AG20443 (cell line): ENCODE measurements around the gene DOCK1.

Experiments
- DNase-seq: peaks from one replicate; pipeline ENCODE4 v3.0.0; 2012; ENCODE audit warnings: low spot score, mixed read lengths

DOCK1 gene

DNA sequence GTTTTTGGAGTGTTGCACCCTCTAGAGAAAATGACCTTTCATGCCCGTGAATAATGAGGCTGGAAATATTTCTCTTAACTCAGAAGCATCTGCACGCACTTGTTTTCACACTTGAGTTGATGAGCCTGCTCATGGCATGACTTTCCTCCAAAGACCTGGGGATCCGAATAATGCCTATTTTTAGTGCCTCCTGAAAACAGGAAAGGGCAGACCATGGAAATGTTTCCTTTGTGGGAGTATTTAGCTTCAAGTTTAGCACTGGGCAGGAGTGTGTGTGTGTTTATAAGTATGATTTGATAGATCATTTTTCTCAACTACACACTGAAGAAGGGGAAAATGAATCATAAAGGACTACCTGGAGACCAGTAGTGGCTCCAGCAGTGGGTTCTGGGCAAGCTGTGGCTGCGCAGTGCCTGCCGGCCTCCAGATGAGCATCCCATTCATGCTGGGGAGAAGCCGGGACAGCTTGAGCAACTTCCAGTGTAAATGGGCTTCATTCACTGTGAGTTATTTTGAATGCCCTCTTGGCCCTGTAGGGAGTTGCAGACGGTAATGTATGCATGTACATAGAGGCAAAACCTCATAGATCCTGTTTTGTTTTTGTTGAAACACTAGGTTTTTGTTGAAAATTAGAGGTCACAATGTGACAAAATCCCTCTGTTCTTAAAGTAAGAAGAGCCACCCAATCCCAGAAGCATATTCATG lies 408.9 kb downstream of the DOCK1 start:
- DNase-seq, result no peak

DNA sequence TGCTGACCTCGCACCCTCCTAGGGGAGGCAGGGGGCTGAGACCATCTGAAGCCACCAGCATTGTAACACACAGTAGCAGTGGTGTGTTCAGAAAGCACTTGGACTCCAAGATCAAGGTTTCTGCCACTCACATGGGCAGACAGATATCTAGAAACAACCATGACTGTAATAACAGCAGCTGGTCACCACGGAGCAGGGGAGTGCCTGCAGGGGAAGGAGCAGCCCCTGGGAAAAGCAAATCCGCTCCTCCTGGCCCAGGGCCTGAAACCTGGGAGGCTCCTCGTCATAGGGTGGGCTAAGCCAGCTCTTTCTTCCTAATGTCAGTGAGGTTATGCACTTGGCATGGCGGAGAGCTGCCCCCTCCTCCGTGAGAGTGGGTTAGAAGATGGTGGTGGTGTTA lies 409.6 kb downstream of the DOCK1 start:
- DNase-seq, result no peak

DNA sequence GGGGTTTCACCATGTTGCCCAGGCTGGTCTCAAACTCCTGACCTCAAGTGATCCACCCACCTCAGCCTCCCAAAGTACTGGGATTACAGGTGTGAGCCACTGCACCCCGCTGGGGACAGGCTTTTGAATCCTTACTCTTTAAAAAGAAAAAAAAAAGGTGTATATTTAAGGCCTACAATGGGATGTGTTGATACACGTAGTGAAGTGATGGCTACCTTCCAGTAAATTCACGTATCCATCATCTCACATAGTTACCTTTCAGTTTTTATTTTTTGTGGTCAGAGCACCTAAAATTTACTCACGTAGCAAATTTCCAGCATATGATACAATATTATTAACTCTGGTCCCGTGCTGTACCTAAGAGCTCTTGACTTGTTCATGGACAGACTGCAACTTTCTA lies 410.7 kb downstream of the DOCK1 start:
- DNase-seq, result no peak

DNA sequence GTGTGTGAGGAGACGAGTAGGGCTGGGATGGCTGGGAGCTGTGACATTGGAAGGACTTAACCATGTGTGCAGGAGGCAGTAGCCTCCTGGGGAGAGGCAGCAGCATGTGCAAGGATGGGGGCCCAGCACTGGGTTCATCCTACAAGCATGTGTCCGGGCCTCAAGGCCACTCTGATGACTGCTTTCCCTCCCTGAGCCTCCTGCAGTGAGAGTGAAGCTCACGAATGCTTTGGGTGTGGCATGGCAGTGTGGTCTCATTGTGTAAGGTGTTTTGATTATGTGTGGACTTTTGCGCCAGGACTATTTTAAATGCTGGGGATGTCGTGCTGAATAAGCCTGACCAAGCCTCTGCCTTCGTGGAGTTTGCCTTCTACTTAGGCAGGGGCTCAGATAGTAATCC lies 413.2 kb downstream of the DOCK1 start:
- no peak for DNase-seq

DNA sequence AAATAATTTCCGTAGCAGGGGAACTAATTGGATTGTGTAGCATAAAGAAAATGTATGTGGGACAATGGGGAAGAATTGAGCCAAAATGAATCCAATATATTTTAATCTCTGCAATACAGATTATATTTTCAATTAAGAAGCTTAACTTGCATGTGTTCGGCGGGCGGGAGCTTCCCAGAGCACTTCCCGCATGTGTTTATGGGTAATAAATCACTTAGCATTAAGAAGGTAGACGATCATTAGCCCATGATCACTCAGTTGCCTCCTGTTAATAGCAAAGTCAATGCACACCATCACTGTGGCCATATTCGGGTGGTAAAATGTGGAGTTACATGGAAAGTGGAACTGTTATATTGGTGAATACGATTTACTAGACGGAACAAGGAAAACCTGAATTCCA lies 414.0 kb downstream of the DOCK1 start:
- no peak for DNase-seq

DNA sequence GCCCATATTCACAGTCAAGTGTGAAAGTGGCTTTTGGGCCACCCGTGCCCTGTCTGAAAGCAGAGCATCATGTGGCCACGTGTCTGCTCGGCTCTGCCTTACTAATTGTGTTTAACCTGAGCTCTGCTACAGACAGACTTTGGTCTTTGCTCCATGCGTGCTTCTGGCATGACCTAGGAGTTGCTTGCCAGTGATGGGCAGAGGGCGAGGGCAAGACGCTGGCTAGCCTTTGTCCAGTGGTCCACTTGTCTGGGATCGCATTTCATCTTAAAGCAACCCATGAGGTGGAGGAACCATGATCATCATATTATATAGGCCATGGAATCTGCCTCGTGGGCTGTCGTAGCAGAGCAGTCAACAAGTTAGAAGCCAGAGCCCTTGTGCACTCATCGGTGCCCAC lies 414.5 kb downstream of the DOCK1 start:
- DNase-seq, result no peak

DNA sequence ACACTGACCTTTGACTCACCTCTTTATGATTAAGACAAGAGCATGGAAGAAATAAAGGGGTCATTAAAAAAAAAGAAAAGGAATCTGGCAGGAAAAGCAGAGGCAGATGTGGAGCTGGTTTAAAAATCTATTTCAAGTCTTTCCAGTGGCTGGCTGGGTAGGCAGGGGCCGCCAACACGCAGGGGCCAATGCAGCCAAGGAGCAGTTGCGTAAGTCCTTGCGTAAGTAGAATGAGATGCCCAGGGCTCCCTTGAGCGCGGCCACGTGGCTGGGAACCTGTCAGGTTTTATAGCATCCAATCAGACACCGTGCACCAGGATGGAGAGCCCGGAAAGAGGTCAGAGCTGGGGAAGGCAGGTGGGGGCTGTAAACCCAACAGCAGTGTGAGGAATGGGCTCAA lies 414.9 kb downstream of the DOCK1 start:
- peak; percentile 45 for DNase-seq

DNA sequence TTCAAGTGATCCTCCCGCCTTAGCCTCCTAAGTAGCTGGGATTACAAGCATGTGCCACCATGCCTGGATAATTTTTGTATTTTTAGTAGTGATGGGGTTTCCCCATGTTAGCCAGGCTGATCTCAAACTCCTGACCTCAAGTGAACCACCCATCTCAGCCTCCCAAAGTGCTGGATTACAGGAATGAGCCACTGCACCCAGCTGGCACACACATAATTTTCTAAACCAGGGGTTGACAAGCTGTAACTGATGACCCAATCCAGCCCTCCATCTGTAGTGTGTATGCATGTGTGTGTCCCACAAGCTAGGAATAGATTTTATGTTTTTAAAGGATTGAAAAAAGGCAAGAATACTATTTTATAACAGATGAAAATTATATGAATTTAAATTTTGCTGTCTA lies 417.1 kb downstream of the DOCK1 start:
- no peak for DNase-seq

DNA sequence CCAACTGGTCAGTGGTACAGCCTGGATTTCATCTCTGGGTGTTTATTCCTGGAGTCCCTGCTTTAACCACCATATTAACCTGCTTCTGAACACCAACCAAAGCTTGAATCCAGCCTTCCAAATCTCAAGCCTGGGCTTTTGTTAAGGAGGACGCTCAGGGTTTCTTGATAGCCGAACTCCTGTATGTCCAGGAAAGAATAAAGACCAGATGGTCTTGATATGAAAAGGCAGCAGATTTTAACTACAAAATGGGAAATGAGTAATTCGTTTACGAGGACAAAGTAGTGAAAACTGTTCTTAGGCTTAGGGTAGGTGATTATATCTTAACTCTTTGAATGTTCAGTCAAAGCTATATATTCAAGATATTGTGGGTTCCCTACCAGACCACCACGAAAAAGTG lies 420.3 kb downstream of the DOCK1 start:
- no peak for DNase-seq

DNA sequence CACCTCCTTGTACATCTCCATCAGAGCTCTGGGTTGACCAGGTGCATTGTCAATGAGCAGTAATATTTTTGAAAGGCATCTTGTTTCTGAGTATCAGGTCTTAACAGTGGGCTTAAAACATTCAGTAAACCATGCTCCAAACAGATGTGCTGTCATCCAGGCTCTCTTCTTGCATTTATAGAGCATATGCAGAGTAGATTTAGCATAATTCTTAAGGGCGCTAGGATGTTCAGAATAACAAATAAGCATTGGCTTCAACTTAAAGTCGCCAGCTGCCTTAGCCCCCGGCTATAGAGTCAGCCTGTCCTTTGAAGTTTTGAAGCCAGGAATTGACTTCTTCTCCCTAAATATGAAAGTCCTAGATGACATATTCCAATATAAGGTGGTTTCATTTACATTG lies 421.7 kb downstream of the DOCK1 start:
- DNase-seq, result no peak

DNA sequence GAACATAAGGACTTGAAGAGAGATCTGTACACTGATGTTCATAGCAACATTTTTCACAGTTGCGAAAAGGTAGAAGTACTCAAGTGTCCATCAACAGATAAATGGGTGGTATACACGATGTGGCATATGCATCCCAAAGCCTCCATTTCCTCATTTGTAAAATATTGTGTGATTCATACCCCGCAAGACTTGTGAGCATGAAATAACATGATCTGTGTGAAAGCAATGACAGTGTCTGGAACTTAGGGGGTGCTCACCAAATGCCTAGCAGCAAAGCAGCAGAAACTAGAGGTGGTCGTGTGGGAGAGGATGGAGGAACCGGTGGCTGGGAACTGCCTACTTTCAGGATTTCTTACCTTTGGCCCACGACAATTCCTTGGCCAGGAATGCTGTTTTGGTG lies 426.5 kb downstream of the DOCK1 start:
- DNase-seq, result no peak

DNA sequence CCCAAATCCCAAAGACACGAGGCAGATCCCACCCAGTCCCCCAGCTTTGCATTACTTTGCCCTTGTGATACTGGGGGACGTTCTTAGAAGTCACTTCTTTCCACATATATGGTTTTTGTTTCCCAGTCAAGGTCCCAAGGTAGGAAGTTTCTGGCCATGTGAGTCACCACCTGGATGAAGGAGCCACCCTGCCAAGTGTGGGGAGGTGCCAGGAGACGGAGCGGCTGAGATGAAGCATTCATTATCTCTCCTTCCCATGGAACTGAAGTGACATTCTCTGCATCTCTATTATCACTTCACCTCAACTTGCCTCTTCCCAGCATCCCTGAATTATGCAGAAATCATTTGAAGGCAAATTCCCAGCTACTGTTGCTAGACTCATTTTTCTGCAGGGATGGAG lies 427.4 kb downstream of the DOCK1 start:
- DNase-seq, result no peak

DNA sequence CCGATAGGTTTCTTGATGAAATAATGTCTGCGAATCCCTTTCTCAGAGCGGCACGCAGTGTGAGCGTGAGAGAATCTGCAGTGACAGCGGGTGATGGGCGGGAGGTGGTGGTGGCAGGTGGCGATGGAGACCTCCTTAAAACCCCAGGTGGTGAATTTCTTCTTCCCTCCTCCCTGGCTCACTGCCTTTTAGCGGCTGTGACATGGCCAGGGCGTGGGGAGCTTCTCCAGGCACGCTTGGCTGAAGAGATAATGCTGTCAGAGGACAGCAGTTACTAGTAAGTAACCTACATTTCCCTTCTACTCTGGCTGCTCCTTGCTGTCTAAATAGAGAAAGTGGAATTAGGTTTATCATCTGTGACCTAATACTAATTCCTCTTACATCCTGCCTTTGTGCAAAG lies 432.6 kb downstream of the DOCK1 start:
- DNase-seq, result no peak

DNA sequence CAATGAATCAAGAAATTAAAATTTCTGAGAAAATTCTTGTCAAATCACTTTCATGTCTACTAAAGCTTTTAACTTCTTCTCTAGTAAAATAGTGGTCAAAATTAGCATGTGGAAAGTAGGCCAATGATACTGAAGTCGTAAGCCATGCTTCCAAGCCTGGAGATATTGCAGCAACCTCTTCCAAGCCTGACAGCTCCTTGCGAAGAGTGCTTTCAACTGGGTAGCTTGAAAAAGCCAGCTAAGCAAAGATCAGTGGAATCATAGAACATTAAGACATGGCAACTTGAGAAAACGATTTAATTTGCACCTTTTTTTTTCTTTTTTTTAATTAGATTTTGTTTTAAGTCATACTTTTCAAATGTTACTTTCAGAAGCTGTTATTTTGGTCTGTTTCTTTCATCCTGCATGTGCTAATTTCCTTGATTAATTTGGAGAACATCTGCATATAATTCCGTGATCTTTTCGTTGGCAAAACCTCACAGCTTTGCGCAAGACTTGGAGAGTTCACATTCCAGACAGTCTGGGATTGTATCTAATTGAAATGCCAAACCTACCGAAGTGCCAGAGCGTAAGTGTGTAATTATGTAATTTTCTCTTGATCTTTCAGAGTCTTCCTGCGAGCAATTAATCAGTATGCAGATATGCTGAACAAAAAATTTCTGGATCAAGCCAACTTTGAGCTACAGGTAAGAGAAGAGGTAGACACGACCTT lies 433.3 kb downstream of the DOCK1 start:
- peak; percentile 67 for DNase-seq

DNA sequence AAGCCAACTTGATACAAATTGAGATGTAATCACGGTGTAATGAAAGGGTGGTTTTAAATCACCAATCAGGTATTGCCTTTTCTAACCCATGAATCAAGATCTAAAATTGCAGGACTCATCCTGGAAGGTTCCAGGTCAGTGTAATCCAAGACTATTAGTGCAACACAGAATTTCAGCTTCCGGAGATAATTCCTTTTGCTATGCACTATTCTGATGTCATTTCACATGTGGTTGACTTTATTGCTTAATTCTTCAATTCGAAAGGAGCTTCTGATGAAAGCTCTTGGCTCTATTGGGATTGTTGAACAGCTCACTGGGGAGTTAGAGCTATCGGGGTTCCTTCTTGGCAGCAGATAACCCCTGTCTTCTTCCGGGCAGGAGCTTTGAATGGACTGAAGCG lies 438.6 kb downstream of the DOCK1 start:
- peak; percentile 35 for DNase-seq

DNA sequence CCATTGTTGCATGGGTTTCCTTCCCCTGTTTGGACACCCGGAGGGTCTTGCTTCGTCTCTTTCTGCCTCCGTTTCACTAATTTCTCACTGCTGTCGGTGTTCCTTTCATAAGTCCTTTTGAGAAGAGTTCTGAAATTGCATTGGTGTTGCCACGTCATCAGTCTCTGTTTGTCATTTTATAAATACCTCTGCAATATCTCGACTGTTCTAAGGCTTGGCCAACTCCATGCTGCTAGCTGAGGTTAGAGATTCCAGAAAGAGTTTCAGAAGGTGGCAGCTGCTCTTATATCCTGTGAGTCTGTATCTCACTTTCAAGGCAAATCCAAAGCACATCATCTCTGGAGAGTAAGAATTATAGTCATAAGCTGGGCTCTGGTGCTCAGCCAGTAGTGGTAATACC lies 439.1 kb downstream of the DOCK1 start:
- no peak for DNase-seq

DNA sequence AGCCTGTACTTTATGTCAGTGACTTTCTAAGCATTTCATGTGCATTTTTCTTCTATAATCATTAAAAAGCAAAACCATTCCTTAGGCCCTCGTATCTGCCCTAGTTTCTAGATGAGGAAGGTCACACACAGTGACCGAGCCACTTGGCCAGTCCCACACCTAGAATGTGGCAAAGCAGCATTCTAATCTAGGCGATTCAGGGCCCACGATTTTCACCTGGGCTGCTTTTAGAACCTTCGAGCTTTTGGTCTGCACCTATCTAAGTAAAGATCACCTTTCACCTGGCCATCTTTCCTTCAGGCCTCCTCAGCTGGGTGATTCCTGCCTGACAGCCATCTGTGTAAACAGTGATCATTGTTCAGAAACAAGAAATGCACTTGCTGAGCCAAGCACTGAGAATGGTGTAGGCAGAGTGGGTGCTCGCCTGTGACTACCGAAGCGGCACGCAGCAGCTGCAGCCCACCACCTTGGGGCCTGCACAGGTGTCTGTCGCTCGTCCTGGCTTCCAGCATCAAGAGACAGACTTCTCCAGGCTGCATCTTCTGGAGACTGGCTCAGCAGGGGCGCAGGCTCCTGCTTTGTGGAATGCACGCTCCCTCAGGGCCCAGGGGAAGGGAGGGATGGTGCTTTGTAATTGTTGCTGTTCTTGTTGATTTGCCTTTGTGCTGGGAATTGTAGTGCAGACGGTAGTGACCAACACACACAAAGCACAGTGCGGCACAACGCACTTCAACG lies 440.2 kb downstream of the DOCK1 start:
- DNase-seq, result no peak

DNA sequence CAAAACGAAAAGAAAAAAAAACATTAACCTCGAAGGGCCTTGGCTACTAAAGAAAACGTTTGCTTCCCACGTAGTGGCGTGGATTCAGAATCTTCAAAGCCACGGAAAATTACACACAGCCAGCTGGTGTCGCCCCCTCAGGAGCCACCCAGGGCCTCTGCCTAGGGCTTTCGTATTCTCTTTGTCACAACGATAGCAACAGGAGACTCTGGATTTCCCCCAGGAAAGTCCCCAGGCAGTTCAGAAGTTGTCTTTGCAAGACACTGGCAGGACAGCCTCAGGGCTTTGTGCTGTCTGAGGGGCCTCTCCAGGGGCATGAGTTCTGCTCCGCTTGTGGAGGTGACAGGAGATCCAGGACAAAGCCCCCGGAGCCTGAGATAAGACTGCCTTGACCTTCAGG lies 441.4 kb downstream of the DOCK1 start:
- no peak for DNase-seq

DNA sequence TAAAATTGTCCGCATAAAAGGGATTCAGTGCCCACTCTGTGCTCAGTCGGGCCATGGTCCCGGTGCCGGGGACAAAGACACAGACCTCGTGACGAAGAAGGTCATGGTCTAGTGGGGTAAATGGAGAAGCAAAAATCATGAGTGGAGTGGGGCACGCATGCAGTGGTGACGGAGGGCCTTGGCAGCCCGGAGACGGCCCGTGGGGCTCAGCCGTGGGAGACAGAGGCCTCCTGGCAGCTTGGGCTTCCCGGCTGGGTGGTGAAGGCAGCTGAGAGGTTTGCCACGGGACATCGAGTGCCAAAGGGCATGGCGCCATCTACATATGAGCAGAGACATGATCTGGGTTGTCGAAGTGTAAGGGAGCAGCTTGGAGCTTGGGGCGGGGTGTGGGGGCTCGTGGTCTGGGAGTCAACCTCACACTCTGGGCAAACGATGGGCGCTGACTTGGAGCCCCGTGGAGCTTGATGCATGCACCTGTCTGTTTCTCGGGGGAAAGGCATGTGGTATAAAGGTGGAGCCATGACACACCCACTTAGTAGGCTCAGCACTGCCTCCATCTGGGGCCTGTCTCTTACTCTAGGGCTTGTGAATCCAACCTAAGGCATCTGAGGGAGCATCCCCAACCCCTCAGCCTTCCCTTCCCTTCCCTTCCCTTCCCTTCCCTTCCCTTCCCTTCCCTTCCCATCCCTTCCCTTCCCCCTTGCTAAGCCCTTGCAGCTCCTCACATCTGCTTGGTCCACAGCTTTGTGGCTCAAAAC lies 442.2 kb downstream of the DOCK1 start:
- no peak for DNase-seq

DNA sequence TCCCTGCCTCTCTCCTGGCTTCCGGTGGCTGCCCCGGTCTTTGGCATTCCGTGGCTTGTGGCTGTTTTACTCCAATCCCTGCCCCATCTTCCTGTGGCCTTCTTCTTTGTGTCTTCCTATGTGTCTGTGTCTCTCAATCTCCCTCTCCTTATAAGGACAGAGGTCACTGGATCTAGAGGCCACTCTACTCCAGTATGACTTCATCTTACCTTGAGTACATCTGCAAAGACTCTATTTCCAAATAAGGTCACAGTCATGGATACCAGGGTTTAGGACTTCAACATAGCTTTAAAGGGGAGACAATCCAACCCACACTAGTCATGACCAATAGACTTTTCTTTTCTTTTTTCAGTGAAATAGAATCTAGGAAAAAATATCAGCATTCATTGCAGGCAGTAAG lies 444.5 kb downstream of the DOCK1 start:
- no peak for DNase-seq

DNA sequence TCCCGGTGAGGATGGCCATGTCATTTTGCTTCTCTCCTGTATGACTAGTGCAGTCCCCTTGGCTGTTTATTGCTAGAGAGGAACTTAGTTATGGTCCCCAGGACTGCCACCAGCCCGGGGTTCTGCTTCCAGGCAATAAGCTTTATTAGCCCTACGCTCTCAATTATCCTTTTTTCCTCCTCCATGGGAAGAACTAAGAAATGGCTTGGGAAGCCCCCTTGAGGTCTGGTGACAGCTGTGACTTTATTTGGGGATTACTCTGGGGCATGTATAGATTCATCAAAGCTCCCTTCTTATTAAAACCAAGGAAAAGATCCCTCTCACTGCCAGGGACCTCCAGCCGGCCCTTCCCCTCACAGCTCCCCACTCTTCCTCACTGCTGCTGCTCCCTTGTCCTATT lies 446.3 kb downstream of the DOCK1 start:
- no peak for DNase-seq

DNA sequence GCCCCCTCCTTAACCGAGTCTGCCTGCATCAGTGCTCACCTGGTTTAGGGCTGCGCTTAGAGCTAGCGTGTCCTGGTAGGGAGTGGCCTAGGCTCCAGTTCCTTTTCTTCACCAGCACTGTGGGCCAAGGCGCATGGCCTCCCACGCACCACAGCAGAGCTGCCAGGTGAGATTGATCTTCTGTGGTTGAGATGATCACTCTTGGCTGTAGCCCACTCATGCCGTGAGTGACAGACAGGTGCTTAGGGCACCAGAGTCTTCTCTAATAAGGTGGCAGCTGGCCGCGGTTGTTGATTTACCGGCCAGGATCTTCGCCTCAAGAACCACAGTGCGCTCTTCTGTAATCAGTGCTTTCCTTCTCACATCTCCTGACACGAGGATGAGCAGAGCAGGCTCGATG lies 448.3 kb downstream of the DOCK1 start:
- no peak for DNase-seq

DNA sequence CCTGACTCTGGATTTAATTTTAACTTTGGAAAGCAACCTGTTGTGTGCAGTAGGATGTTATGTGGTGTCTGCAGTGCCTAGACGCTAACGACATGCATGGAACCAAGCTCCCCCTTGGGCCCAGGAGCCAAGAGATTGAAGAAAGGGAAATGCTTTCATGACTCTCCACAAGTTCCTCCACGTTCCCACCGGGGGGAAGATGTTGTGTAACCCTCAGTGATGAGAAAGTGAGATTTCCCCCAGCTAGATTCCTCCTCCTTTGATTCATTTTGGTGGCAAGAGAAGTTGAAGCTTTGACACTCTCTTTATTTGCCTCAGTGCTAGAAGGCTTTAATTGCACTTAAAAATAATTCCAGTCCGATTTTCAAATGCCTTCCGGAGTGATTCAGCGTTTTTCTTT lies 449.0 kb downstream of the DOCK1 start:
- DNase-seq, result no peak
